ENCODE measurements around the gene KCTD17. TPM values are rescaled to one million over a fixed set of nuclear protein-coding genes. Genes with fewer than 3 reads are reported as not detected.
A peak's percentile ranks its signal among the peaks of the same experiment; 100 is the strongest.

KCTD17 gene
- total and polyA plus RNA-seq, 7 experiments from 2014 or later, result 10.3 to 44.5 (median 23.6) TPM

DNA sequence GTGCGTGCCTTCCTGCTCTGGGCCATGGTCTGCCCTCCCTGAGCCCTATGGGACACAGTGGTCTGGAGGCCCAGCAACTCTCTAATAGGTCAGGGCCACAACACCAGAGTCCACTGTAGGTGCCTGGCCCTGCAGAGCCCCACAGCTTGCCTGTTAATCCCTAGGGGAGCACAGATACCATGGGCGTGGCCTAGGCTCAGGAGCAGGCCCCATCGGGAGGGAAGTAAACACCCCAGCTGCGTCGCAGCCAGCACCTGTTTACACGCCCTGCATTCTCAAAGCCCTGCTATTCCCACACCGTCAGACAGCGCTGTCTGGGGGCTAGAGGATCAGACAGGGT, 2.5 kb downstream of the KCTD17 start:
- POLR2A ChIA-PET, result interaction anchor here (0.6 kb wide), 1 partner anchor 96 kb away, joined by 3 read pairs; the partner anchor contains the start of gene IL2RB
- H3K27me3 Mint-ChIP-seq, result no peaks in the 10 kb centered on the region

DNA sequence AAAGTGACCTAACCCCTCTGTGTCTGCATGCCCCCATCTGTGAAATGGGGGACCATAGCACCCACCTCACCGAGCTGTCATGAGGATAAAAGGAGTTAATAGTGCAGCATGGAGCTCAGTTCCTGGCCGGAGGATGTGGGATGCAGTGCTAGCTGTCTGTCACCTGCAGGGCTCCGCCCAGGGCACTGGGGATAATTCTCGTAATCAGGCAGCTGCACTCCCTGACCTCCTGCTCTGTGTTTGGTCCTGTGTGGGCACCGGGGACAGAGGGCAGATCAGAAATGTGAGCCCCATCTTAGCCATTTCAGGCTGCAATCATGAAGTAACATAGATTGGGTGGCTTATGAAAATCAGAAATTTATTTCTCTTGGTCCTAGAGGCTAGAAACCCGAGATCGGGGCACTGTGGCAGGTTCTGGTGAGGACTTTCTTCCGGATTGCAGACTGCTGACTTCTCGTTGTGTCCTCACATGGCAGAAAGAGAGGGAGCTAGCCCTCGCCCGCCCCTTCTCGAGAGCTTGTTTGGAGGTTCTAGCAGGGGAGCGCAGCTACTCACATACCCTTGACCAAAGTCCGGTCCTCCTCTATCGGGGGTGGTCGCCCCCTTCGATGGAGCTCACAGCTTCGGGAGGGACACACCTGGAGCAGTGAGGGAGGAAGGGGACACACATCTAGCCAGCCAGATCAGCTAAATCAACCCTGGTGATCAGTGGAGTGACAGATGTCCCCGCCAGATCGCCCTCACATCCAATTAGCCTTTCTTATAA, 3.2 kb downstream of the KCTD17 start:
- Histone ChIP-seq H3K9me3 (ENCODE audit: control insufficient read depth in 2 of 3, low read length in 3 of 3) (no peaks in the 10 kb centered on the region), H3K36me3 (ENCODE audit: control insufficient read depth in 2 of 3, insufficient read depth in 3 of 3, low read length in 3 of 3) (peaks cover 0 to 53% (median 3%) of the 10 kb centered on the region in 3 experiments), H3K27me3 (ENCODE audit: control insufficient read depth in 2 of 2, insufficient read depth in 2 of 2, low read length in 2 of 2) (no peaks in the 10 kb centered on the region), H3K4me3 (ENCODE audit: low read length) (no peak overlapping the region), H3K27ac (ENCODE audit: low read depth, low read length) (no peak overlapping the region), H3K4me1 (ENCODE audit: control insufficient read depth in 2 of 2, insufficient read depth in 2 of 2, low read length in 2 of 2) (peaks cover 0 to 7% of the 10 kb centered on the region in 2 donors)
- intact Hi-C loops (cut with micrococcal nuclease), result no loop called here
- no peaks in the 10 kb centered on the region for H3K9me3 Mint-ChIP-seq
- peaks cover 0 to 26% (median 0%) of the 10 kb centered on the region in 5 donors for H3K36me3 Mint-ChIP-seq
- peak overlapping the region in 1 of 10 donors; percentile 63 for H3K4me3 Mint-ChIP-seq
- POLR2A ChIA-PET, result interaction anchor here (0.6 kb wide), 1 partner anchor 95 kb away, joined by 3 read pairs; the partner anchor contains the start of gene IL2RB
- H3K27ac Mint-ChIP-seq, result no peak overlapping the region
- ATAC-seq (no peak), DNase-seq (no peak)
- peaks cover 5 to 18% (median 14%) of the 10 kb centered on the region in 7 donors for H3K4me1 Mint-ChIP-seq
- H3K27me3 Mint-ChIP-seq, result no peaks in the 10 kb centered on the region
- CTCF ChIA-PET, result no interaction called here

More for the DNA sequence above, 2.5 kb downstream of the KCTD17 start:
- H3K4me1 Mint-ChIP-seq, result peaks cover 5 to 18% (median 14%) of the 10 kb centered on the region in 7 donors
- no peaks in the 10 kb centered on the region for H3K9me3 ChIP-seq (ENCODE audit: control insufficient read depth in 2 of 3, low read length in 3 of 3)
- H3K27ac ChIP-seq (ENCODE audit: low read depth, low read length), result no peak overlapping the region
- DNase-seq, result no peak
- ATAC-seq, result no peak
- no peak overlapping the region for H3K27ac Mint-ChIP-seq
- peaks cover 0 to 26% (median 0%) of the 10 kb centered on the region in 5 donors for H3K36me3 Mint-ChIP-seq
- H3K4me3 ChIP-seq (ENCODE audit: low read length), result no peak overlapping the region
- H3K27me3 ChIP-seq (ENCODE audit: control insufficient read depth in 2 of 2, insufficient read depth in 2 of 2, low read length in 2 of 2), result no peaks in the 10 kb centered on the region
- no peaks in the 10 kb centered on the region for H3K9me3 Mint-ChIP-seq
- intact Hi-C loops (cut with micrococcal nuclease), result no loop called here
- H3K36me3 ChIP-seq (ENCODE audit: control insufficient read depth in 2 of 3, insufficient read depth in 3 of 3, low read length in 3 of 3), result peaks cover 0 to 46% (median 3%) of the 10 kb centered on the region in 3 experiments
- CTCF ChIA-PET, result interaction anchor here (0.6 kb wide), 1 partner anchor 46 kb away, joined by 3 read pairs; no protein-coding TSS in a partner anchor
- peaks cover 0 to 7% of the 10 kb centered on the region in 2 donors for H3K4me1 ChIP-seq (ENCODE audit: control insufficient read depth in 2 of 2, insufficient read depth in 2 of 2, low read length in 2 of 2)
- peak overlapping the region in 4 of 10 donors; percentile 22 to 58 (median 29) for H3K4me3 Mint-ChIP-seq

DNA sequence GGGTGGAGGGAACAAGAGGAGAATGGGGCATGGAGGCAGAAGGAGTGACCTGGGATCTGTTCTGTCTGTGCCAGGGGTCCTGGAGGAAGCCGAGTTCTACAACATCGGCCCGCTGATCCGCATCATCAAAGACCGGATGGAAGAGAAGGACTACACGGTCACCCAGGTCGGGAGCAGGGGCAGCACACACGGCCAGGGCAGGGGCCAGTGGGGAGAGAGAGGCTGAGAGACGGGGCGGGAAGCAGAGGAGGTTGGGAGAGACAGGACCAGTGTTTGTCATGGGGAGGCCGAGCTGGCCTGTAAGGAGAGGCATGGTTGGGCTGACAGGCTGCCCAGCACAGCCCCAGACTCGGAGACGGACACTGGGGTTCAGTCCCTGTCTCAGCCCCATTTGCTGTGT, 4.7 kb downstream of the KCTD17 start:
- Mint-ChIP-seq H3K4me3 (no peak overlapping the region), H3K27me3 (no peaks in the 10 kb centered on the region), H3K27ac (no peak overlapping the region), H3K4me1 (peaks cover 5 to 26% (median 10%) of the 10 kb centered on the region in 7 donors), H3K9me3 (no peaks in the 10 kb centered on the region), H3K36me3 (peaks cover 0 to 26% (median 0%) of the 10 kb centered on the region in 5 donors)
- ChIA-PET POLR2A (no interaction called here), CTCF (no interaction called here)
- ATAC-seq, result no peak
- H3K4me1 ChIP-seq (ENCODE audit: control insufficient read depth in 2 of 2, insufficient read depth in 2 of 2, low read length in 2 of 2), result peaks cover 0 to 7% of the 10 kb centered on the region in 2 donors
- no peak overlapping the region for H3K4me3 ChIP-seq (ENCODE audit: low read length)
- no peaks in the 10 kb centered on the region for H3K9me3 ChIP-seq (ENCODE audit: control insufficient read depth in 2 of 3, low read length in 3 of 3)
- H3K36me3 ChIP-seq (ENCODE audit: control insufficient read depth in 2 of 3, insufficient read depth in 3 of 3, low read length in 3 of 3), result peaks cover 0 to 68% (median 3%) of the 10 kb centered on the region in 3 experiments
- intact Hi-C loops (cut with micrococcal nuclease), result no loop called here
- no peak overlapping the region for H3K27ac ChIP-seq (ENCODE audit: low read depth, low read length)
- DNase-seq, result no peak
- H3K27me3 ChIP-seq (ENCODE audit: control insufficient read depth in 2 of 2, insufficient read depth in 2 of 2, low read length in 2 of 2), result no peaks in the 10 kb centered on the region

DNA sequence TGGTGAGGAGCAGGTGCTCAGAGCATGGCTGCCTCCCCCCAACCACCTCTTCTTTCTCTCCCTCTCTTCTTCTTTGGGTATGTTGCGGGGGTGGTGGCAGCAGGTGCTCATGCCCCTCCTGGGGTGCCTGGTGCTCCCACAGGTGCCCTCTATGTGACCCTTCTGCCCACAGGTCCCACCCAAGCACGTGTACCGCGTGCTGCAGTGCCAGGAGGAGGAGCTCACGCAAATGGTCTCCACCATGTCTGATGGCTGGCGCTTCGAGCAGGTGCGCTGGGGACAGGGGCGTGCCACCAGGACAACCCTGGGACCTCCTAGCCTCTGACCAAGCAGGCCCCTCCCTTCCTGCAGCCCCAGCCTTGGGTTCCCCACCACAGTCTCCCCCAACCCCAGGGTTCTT, 5.7 kb downstream of the KCTD17 start:
- Mint-ChIP-seq H3K27me3 (no peaks in the 10 kb centered on the region), H3K4me3 (no peak overlapping the region), H3K27ac (no peak overlapping the region), H3K4me1 (peaks cover 4 to 24% (median 9%) of the 10 kb centered on the region in 7 donors), H3K36me3 (peaks cover 0 to 26% (median 0%) of the 10 kb centered on the region in 5 donors), H3K9me3 (no peaks in the 10 kb centered on the region)
- no peak overlapping the region for H3K4me3 ChIP-seq (ENCODE audit: low read length)
- no peaks in the 10 kb centered on the region for H3K27me3 ChIP-seq (ENCODE audit: control insufficient read depth in 2 of 2, insufficient read depth in 2 of 2, low read length in 2 of 2)
- intact Hi-C loops (cut with micrococcal nuclease), result no loop called here
- DNase-seq, result no peak
- no peaks in the 10 kb centered on the region for H3K9me3 ChIP-seq (ENCODE audit: control insufficient read depth in 2 of 3, low read length in 3 of 3)
- H3K36me3 ChIP-seq (ENCODE audit: control insufficient read depth in 2 of 3, insufficient read depth in 3 of 3, low read length in 3 of 3), result peaks cover 0 to 69% (median 3%) of the 10 kb centered on the region in 3 experiments
- peaks cover 0 to 6% of the 10 kb centered on the region in 2 donors for H3K4me1 ChIP-seq (ENCODE audit: control insufficient read depth in 2 of 2, insufficient read depth in 2 of 2, low read length in 2 of 2)
- ATAC-seq, result no peak
- ChIA-PET CTCF (no interaction called here), POLR2A (no interaction called here)
- H3K27ac ChIP-seq (ENCODE audit: low read depth, low read length), result no peak overlapping the region

DNA sequence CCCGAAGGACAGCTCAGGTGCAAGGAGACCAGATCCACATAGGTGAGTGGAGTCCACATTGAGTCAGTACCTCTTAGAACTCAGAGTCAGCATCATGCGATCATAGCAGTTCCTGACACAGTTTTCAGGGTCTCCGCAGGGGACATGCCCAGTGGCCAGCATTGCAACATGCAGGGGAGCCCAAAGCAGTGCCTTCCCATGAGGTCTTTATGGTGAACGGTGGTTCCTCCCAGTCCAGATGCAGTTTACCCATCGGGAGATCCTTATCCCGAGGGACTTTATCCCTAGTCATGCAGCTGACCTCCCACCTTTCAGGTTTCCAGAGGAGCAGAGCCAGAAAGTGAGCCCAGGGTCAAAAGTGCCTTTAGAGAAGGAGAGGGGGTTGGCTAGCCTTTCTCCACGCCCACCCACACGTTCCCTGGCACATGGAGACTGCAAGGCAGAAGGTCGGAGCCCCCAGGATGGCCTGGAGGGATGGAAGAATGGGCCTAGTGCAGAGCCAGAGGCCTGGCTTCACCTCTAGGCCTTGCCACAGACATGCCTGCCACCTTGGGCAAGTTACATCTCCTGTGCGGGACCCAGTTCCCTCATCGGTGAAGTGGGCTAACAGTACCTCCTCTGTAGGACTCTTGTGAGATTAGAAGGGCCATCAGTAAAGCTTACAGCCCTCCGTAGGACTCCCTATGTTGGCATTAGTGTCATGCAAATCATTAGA, 6.4 kb downstream of the KCTD17 start:
- Histone ChIP-seq H3K4me3 (ENCODE audit: low read length) (no peak overlapping the region), H3K36me3 (ENCODE audit: control insufficient read depth in 2 of 3, insufficient read depth in 3 of 3, low read length in 3 of 3) (peaks cover 0 to 69% (median 3%) of the 10 kb centered on the region in 3 experiments), H3K27me3 (ENCODE audit: control insufficient read depth in 2 of 2, insufficient read depth in 2 of 2, low read length in 2 of 2) (no peaks in the 10 kb centered on the region), H3K4me1 (ENCODE audit: control insufficient read depth in 2 of 2, insufficient read depth in 2 of 2, low read length in 2 of 2) (no peaks in the 10 kb centered on the region), H3K9me3 (ENCODE audit: control insufficient read depth in 2 of 3, low read length in 3 of 3) (no peaks in the 10 kb centered on the region), H3K27ac (ENCODE audit: low read depth, low read length) (no peak overlapping the region)
- Mint-ChIP-seq H3K36me3 (peaks cover 0 to 26% (median 0%) of the 10 kb centered on the region in 5 donors), H3K27me3 (no peaks in the 10 kb centered on the region), H3K4me3 (no peak overlapping the region), H3K4me1 (peaks cover under 1 to 19% (median 4%) of the 10 kb centered on the region in 7 donors), H3K27ac (no peak overlapping the region), H3K9me3 (no peaks in the 10 kb centered on the region)
- intact Hi-C loops (cut with micrococcal nuclease), result no loop called here
- POLR2A ChIA-PET, result no interaction called here
- CTCF ChIA-PET, result no interaction called here
- ATAC-seq (no peak), DNase-seq (no peak)

DNA sequence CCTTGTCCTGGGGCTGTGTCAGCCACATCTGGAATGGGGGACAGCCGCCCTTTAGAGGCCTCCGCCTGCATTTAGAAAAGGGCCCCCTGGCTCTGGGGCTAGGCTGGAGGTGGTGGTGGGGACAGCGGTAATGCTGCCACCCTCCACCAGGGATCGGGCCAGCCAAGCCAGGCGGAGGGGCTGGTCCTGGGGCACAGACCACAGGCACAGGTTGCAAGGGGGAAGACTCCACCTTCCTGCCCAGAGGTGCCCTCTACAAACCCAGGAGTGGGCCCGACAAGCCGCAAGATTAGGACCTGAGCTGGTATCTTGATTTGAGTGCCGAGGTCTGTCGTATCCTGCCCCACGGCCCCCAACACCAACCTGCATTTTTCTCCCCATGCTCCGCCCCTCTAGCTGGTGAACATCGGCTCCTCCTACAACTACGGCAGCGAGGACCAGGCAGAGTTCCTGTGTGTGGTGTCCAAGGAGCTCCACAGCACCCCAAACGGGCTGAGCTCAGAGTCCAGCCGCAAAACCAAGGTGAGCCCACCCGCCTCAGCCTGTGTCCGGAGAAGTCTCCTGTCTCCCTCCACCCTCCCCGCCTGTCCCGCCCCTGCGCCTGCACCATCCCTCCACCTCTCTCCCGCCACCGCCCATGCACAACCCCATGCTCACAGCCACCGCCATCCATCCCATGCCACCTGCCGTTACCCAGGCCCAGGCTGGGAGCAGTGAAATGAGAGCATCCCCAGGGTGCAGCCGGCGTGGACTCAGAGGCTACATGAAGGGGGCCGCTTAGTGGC, 7.6 kb downstream of the KCTD17 start:
- Mint-ChIP-seq H3K9me3 (no peaks in the 10 kb centered on the region), H3K27ac (no peak overlapping the region), H3K4me1 (peaks cover 0 to 16% (median 5%) of the 10 kb centered on the region in 7 donors), H3K4me3 (no peak overlapping the region), H3K27me3 (no peaks in the 10 kb centered on the region), H3K36me3 (peaks cover 0 to 22% (median 0%) of the 10 kb centered on the region in 5 donors)
- Histone ChIP-seq H3K9me3 (ENCODE audit: control insufficient read depth in 2 of 3, low read length in 3 of 3) (no peaks in the 10 kb centered on the region), H3K27me3 (ENCODE audit: control insufficient read depth in 2 of 2, insufficient read depth in 2 of 2, low read length in 2 of 2) (no peaks in the 10 kb centered on the region), H3K27ac (ENCODE audit: low read depth, low read length) (no peak overlapping the region), H3K36me3 (ENCODE audit: control insufficient read depth in 2 of 3, insufficient read depth in 3 of 3, low read length in 3 of 3) (peaks cover 0 to 69% (median 3%) of the 10 kb centered on the region in 3 experiments), H3K4me3 (ENCODE audit: low read length) (no peak overlapping the region), H3K4me1 (ENCODE audit: control insufficient read depth in 2 of 2, insufficient read depth in 2 of 2, low read length in 2 of 2) (no peaks in the 10 kb centered on the region)
- intact Hi-C loops (cut with micrococcal nuclease), result no loop called here
- no peak for ATAC-seq
- POLR2A ChIA-PET, result no interaction called here
- CTCF ChIA-PET, result interaction anchor here (0.5 kb wide), 1 partner anchor 587 kb away, joined by 3 read pairs; no protein-coding TSS in a partner anchor
- DNase-seq, result no peak

Data from naive thymus-derived CD4-positive, alpha-beta T cell (primary cell).